Kasumi-1 (cell line): Measurements from ENCODE around the gene GABRB3.

Experiments
- DNase-seq, 2 experiments: peaks; one replicate each; lab custom pipeline; 2025; lab: John Stamatoyannopoulos, UW

The GABRB3 gene

GRCh38 chr15:26628879-26629529, 143.9 kb downstream of the GABRB3 start:
- no peak for DNase-seq

DNA sequence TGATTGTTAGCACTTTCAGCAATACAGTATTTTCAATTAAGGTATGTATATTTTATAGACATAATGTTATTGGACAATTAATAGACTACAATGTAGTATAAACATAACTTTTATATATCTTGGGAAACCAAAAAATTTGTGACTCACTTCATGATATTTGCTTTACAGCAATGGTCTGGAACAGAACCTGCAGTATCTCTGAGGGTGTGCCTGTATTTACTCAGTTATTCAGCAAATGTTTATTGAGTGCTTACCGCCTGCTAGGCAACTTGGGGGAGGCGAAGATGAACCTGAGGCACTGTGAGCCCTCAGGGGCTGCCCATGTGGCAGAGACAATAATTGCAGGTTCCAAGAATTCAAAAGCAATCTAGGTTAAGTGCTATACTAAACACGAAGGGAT, 144.8 kb downstream of the GABRB3 start:
- DNase-seq, result no peak

- no peak for DNase-seq
These were observed 148.7 kb downstream of the GABRB3 start for GRCh38 chr15:26624128-26624527.

- DNase-seq, result no peak
These were observed 149.8 kb downstream of the GABRB3 start for GRCh38 chr15:26623071-26623470.

- DNase-seq, result no peak
These were observed 151.1 kb downstream of the GABRB3 start for GRCh38 chr15:26621816-26622215.

DNA sequence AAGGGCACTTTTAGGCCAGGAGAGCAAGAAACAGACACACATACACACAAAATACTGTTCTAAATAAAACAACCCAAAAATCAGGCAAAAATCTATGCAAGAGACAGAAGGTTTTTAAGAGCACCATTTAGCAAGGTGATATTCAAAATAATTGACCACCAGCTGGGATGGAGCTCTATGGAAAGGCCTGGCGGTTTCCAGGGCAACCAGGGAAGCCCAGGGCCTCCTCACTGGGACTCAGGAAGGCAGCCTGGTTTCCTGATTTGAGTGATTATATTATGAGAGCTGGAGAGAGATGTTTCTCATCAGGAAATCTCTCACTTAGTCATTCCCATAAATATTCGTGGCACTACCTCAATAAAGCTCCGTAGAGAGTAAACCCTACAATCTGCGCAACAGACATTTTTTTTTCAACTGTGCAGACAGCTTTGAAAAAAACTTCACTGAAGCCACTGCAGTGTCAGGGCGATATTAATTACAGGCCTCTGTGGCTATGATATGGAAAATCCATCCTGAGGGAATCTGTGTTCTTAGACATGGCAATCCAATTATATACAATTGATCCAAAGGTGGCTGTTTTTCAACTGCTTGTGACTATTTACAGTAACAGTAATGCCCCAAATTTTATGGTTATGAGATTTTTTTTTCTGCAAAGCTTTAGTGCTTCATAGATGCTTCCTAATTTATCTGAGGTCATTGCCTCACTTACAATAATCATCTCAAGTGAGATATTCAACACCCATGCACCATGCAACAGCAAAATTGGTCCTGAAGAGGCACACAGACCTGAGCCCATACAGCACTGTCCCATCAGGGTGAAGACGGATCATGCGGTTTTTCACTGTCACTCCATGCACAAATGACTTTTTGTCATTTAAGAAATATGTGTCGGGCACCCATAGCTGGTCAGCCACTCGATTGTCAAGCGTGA, 152.1 kb downstream of the GABRB3 start:
- no peak for DNase-seq

DNA sequence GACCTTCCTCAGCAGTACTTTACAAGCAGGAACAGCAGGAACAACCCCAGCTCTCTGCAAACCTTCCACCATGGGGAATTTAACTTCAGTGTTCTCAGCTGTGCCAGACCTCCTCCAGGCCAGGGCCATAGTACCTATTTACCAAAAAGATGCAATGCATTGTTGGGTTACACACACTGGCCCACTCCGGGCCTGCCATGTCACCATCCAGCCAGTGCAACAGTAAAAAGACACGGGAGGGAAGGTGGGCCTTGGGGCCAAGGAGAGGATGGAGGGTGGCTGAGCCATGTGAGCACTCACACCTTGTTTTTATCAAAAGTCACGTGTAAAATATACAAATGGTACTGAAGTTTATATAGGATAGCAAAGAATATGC, 157.0 kb downstream of the GABRB3 start:
- no peak for DNase-seq

DNA sequence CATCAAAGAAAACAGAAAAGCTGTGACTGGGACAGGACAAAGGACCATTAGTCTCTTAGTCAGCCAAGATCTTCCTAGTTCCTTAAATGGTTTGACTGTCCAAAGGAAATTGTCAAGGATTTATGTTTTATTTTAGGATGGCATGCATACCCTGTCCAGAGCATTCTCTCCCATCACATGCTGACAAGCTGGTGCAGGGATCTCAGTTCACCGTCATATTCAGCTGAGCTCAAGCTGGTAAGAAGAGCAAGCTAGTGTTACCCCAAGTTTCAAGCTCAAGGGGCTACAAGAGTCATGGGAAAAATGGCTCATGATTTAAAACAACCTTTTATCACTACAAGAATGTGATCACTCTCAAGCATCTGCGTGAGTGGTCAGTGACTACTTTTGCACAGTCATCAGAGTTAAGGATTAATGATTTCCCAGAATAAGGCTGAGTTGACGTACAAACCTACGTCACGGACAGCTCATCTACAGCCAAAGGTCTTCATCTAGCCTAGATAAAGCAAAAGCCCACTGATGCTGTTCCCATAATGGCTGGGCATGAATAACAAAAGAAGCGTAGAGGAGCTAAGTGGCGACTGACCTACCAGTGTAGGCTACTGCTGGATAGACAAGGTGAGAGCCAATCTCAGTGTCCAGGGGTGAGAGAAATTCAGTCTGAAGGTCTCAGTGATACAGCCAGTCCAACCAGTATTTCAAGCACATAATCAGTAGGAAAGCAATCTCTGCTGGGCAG, 157.5 kb downstream of the GABRB3 start:
- DNase-seq, result no peak

DNA sequence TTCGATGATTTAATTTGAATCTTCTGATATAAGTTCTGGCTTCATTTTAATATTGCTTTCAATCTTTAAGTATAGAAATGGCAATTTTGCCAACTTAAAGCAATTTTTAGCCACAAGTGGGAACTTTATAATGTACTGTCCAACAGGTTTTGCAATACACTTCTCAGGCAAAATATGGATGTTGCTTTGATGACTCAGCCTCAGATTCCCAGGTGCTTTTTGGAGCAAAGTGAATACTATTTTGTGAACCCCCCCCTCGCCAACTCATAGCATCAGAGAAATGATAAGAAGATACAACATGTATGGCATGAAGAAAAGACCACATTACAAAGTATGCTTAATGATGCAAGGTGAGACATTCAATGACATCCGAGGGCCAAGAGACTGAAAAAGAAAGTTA, 158.1 kb downstream of the GABRB3 start:
- DNase-seq, result no peak

DNA sequence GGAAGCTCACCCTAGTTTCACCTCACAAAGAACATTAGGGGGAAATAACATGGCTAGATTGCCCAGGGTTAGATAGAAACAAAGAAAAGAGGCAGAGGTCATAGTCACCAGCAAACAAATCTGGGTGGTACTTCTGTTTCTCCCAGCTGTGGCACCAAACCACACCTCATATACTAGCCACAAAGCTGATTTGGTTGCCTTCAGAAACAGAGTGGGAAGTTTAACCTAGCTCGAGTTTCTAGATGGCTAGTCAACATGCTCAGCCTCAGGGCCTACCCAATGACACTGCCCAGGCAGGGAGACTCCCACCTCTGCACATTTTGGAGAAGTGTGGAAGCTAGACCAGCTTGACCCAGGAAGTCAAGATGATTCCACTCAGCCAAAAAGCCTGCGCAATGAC, 174.2 kb downstream of the GABRB3 start:
- DNase-seq, result no peak

GRCh38 chr15:26595611-26596010, 177.3 kb downstream of the GABRB3 start:
- no peak for DNase-seq

DNA sequence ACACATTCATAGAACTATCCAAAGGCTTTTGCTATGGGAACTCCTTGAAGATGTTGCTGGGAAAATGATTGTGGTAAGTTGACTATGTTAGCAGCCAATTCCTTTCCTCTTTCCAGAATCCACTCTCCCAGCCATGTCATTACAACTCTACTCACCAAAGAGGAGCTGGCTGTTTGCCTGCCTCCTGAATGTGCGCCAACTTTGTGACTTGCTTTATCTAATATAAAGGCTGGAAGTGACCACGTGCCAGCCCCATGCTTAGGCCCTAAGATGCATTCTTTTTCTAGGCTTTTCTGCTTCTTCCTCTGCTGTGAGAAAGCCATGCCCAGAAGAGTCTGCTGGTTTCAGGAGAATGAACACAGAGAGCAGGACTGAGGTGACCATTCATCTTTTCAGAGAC, 182.2 kb downstream of the GABRB3 start:
- no peak for DNase-seq

GRCh38 chr15:26582840-26583239, 190.0 kb downstream of the GABRB3 start:
- no peak for DNase-seq

GRCh38 chr15:26580943-26581342, 191.9 kb downstream of the GABRB3 start:
- DNase-seq, result no peak

DNA sequence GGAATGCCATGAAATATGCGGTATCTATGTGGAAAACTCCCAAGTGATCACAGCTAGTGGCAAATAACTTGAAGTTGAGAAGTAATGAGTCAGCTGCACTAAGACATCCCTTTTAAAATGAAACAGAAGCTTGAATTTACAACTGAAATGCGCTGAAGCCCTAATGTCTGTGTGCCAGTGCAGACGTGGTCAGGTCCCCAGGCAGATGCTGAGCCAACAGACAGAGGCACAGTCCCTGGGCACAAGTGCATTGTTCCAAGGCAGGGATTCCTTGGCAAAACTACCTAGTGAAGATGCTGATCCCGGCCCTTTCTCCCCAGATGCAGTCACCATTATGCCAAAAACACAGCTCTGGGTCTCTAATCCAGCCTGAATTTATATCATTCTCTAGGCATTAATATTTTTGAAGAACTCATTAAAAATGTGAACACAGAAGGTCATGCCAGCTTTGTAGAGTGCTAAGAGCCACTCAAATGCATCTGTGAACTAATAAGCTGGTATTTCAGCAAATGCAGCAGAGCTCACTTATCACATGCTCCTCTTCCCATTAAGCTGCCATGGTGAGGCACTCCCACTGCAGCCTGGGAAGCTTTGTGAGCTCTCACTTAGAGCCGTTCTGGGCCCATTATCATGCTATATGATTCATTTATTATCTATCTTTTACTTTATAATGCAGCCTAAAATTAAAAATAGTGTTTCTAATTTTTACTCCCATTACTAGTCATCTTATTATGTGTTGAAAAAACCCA, 200.1 kb downstream of the GABRB3 start:
- DNase-seq, result no peak

DNA sequence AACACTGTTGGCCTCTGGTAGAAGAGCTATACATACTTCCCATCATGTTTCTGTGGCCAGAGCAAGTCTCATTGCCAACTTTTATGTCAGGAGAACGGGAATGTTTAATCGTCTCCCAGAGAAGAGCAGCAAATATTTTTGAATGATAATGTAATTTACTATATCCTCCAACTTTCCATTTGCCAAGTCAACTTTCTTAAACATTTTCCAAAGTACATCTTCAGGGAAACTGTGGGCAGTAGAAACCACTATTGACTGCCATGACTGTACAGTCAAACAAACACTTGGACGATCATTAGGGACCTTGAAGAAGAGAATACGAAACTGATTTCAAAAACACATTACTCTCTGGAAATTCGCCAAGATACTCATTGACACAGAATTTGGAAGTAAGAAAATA, 201.5 kb downstream of the GABRB3 start:
- DNase-seq, result no peak

GRCh38 chr15:26565542-26565941, 207.3 kb downstream of the GABRB3 start:
- no peak for DNase-seq

GRCh38 chr15:26564361-26564760, 208.5 kb downstream of the GABRB3 start:
- DNase-seq, result no peak

GRCh38 chr15:26562336-26562735, 210.5 kb downstream of the GABRB3 start:
- DNase-seq, result no peak

- no peak for DNase-seq
These were observed 211.0 kb downstream of the GABRB3 start for GRCh38 chr15:26561896-26562295.

- no peak for DNase-seq
These were observed 211.7 kb downstream of the GABRB3 start for GRCh38 chr15:26561130-26561529.

DNA sequence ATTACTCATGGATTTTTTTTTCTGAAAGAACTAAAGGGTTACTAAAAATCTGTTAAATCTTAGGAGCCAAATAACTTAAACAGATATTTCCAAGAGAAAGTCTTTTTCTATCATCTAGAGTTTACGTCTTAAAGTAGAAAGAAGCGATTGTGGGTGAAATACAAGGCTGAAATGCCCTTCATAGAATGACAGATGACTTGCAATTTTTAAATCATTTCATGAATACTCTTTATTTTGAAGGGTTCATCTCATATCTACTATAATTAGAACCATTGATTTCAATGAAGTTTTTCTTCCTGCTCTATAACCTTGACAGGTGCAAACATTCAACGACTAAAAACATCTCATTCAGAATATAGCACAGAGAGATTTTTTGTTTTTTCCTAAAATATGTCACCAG, 217.0 kb downstream of the GABRB3 start:
- DNase-seq, result no peak
